Activated CD8-positive, alpha-beta T cell treated with anti-CD3 and anti-CD28 coated beads for 36 hours (primary cell): ENCODE measurements around the gene CTSO. TPM values are rescaled to one million over a fixed set of nuclear protein-coding genes. Genes with fewer than 3 reads are reported as not detected.

Experiments
- ATAC-seq: fragments of 200-7000 bp; cut with Tn5 transposase; one replicate; pipeline ENCODE4 v1.10.0; 2021; ENCODE audit warnings: mild to moderate bottlenecking, moderate library complexity
- CTCF ChIA-PET: fragments of 350-600 bp; sonication (Branson Sonifier 250); formaldehyde crosslinking; loops from one replicate; lab custom pipeline; 2021; ENCODE audit warnings: antibody characterized with exemption; lab: Charles Lee
- POLR2A ChIA-PET: fragments of 350-600 bp; sonication (Branson Sonifier 250); formaldehyde crosslinking; loops from one replicate; lab custom pipeline; 2021; ENCODE audit warnings: antibody characterized with exemption; lab: Charles Lee
- DNase-seq: peaks from one replicate; pipeline ENCODE4 v3.0.0-alpha.2; 2020
- H3K27ac Mint-ChIP-seq: one replicate; pipeline ENCODE4 v1.8.0; 2021; ENCODE audit warnings: mild to moderate bottlenecking, mixed read lengths
- H3K27me3 Mint-ChIP-seq: one replicate; pipeline ENCODE4 v1.8.0; 2021; ENCODE audit warnings: mixed read lengths
- H3K36me3 Mint-ChIP-seq: one replicate; pipeline ENCODE4 v1.8.0; 2021; ENCODE audit warnings: low read depth, mixed read lengths
- H3K4me1 Mint-ChIP-seq: one replicate; pipeline ENCODE4 v1.8.0; 2021; ENCODE audit warnings: low read depth, mixed read lengths
- H3K4me3 Mint-ChIP-seq: one replicate; pipeline ENCODE4 v1.8.0; 2021; ENCODE audit warnings: mild to moderate bottlenecking, moderate library complexity, mixed read lengths
- H3K9me3 Mint-ChIP-seq: one replicate; pipeline ENCODE4 v1.8.0; 2021; ENCODE audit warnings: mixed read lengths
- CTCF ChIP-seq: fragments of 200-600 bp; IDR thresholded peaks from one replicate; pipeline ENCODE4 v1.8.0; 2022; ENCODE audit warnings: antibody characterized with exemption, mild to moderate bottlenecking
- intact Hi-C: fragments of 100-400 bp; cut with micrococcal nuclease; formaldehyde crosslinking; loops from one replicate; pipeline ENCODE4 v1.10.0; 2022
- total RNA-seq, 2 experiments: library from RNA; stranded (reverse); gene quantifications; one replicate each; pipeline ENCODE4 v1.2.3, GENCODE V29; 2021

Gene CTSO
- total RNA-seq, 2 experiments from 2014 or later = 3.4 to 3.7 TPM

- Mint-ChIP-seq H3K9me3 (no peaks in the 10 kb centered on the region), H3K4me1 (no peaks in the 10 kb centered on the region), H3K4me3 (no peak overlapping the region), H3K27me3 (peaks cover 6% of the 10 kb centered on the region), H3K27ac (no peak overlapping the region), H3K36me3 (no peaks in the 10 kb centered on the region)
- ATAC-seq (no peak), DNase-seq (no peak)
- TF ChIP-seq CTCF = no peak
- ChIA-PET POLR2A (no interaction called here), CTCF (no interaction called here)
- intact Hi-C loops = no loop called here
Observed at GRCh38 chr4:155885666-155886065, 68.0 kb downstream of the CTSO start.

DNA sequence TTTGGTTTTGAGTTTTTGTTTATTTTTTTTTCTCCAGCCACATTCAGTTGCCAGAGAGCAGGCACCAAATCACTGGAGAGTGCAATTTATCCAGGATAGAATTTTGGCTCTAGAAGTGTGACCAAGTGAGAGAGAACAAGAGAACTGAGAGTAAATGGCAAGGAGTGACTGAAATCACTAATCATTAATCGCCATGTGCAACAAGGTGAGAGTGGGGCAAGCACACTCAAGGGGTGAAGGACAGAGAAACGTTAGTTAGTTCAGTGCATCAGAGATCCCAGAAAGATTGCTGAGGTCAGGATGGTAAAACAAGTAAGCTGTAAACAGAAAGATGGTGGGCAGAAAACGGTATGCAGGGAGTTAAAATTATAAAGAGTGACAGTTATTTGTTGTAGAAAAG, 69.8 kb downstream of the CTSO start:
- POLR2A ChIA-PET = no interaction called here
- Mint-ChIP-seq H3K4me3 (no peak overlapping the region), H3K36me3 (no peaks in the 10 kb centered on the region), H3K27me3 (peaks cover 4% of the 10 kb centered on the region), H3K27ac (no peak overlapping the region), H3K4me1 (no peaks in the 10 kb centered on the region), H3K9me3 (no peaks in the 10 kb centered on the region)
- intact Hi-C loops = no loop called here
- no peak for TF ChIP-seq CTCF
- DNase-seq (no peak), ATAC-seq (no peak)
- CTCF ChIA-PET = no interaction called here

DNA sequence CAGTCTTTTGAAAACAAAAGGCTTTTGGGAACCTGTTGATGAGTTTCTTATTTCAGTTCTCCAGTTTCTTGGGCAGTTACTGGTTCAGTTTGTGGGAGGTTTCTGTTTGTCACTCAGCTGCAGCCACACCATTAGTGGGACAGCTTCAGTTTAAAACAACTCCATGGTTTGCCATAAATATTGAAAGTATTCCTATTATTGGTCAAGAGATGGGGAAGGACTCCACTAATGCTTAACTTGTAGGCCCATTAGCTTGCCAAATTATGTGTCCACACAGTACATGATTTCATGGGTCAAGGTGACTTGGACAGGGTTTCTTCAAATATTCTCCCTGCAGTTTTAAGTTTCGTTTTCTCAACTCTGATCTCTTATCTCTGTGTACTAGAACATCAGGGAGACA, 72.1 kb downstream of the CTSO start:
- no peak overlapping the region for H3K4me3 Mint-ChIP-seq
- intact Hi-C loops = no loop called here
- POLR2A ChIA-PET = no interaction called here
- no peaks in the 10 kb centered on the region for H3K9me3 Mint-ChIP-seq
- ATAC-seq = no peak
- no peak for DNase-seq
- TF ChIP-seq CTCF = no peak
- CTCF ChIA-PET = no interaction called here
- H3K4me1 Mint-ChIP-seq = no peaks in the 10 kb centered on the region
- H3K27me3 Mint-ChIP-seq = peaks cover 2% of the 10 kb centered on the region
- no peaks in the 10 kb centered on the region for H3K36me3 Mint-ChIP-seq
- H3K27ac Mint-ChIP-seq = no peak overlapping the region

DNA sequence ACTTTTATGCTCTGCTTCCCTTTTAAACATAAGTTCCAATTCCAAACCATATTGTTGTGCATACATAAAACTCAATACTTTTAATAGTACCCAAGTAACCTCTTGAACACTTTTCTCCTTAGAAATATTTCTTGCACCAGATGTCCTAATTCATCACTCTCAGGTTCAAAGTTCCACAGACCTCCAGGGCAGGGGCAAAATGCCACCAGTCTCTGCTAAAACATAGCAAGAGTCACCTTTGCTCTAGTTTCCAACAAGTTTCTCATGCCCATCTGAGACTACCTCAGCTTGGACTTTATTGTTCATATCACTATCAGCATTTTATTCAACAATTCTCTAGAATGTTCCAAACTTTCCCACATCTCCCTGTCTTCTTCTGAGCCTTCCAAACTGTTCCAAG, 73.9 kb downstream of the CTSO start:
- Mint-ChIP-seq H3K27ac (no peak overlapping the region), H3K27me3 (peaks cover 2% of the 10 kb centered on the region), H3K9me3 (no peaks in the 10 kb centered on the region), H3K36me3 (no peaks in the 10 kb centered on the region), H3K4me1 (no peaks in the 10 kb centered on the region), H3K4me3 (no peak overlapping the region)
- ChIA-PET CTCF (no interaction called here), POLR2A (no interaction called here)
- DNase-seq (no peak), ATAC-seq (no peak)
- intact Hi-C loops = no loop called here
- TF ChIP-seq CTCF = no peak

- ATAC-seq (peak; percentile 45), DNase-seq (peak; percentile 8)
- TF ChIP-seq CTCF = no peak
- Mint-ChIP-seq H3K27ac (no peak overlapping the region), H3K4me3 (no peak overlapping the region), H3K36me3 (no peaks in the 10 kb centered on the region), H3K4me1 (no peaks in the 10 kb centered on the region), H3K9me3 (no peaks in the 10 kb centered on the region), H3K27me3 (peaks cover 2% of the 10 kb centered on the region)
- CTCF ChIA-PET = no interaction called here
- intact Hi-C loops = no loop called here
- POLR2A ChIA-PET = interaction anchor here (1.3 kb wide), 1 partner anchor 75 kb away, joined by 5 read pairs; no protein-coding TSS in a partner anchor
Observed at GRCh38 chr4:155878611-155879010, 75.1 kb downstream of the CTSO start.
